ENCODE data around the gene SMIM32.

Gene SMIM32

GRCh38 chr5:136221340-136221739, 28.4 kb upstream of the SMIM32 start:
- POLR2A ChIA-PET, result no interaction called here
- TF ChIP-seq CTCF (IDR thresholded peaks at IDR 0.05; ENCODE audit: control extremely low read depth, extremely low read depth, low read depth, missing control alignments), result no peak
- no peak for DNase-seq (ENCODE audit: extremely low spot score)
- CTCF ChIA-PET, result no interaction called here

GRCh38 chr5:136216230-136216629, 23.3 kb upstream of the SMIM32 start:
- ChIA-PET POLR2A (no interaction called here), CTCF (no interaction called here)
- TF ChIP-seq CTCF (IDR thresholded peaks at IDR 0.05; ENCODE audit: control extremely low read depth, extremely low read depth, low read depth, missing control alignments), result no peak
- no peak for DNase-seq (ENCODE audit: extremely low spot score)

GRCh38 chr5:136215812-136216211, 22.9 kb upstream of the SMIM32 start:
- POLR2A ChIA-PET, result no interaction called here

GRCh38 chr5:136213919-136214493, 21.0 kb upstream of the SMIM32 start:
- DNase-seq (ENCODE audit: extremely low spot score), result no peak
- ChIA-PET POLR2A (no interaction called here), CTCF (interaction anchor here (1.0 to 4.8 kb wide), 8 partner anchors 8 to 323 kb away, joined by 3 to 50 read pairs (median 8); no protein-coding TSS in a partner anchor)
- no peak for TF ChIP-seq CTCF (IDR thresholded peaks at IDR 0.05; ENCODE audit: control extremely low read depth, extremely low read depth, low read depth, missing control alignments)

More at GRCh38 chr5:136215812-136216211, 22.9 kb upstream of the SMIM32 start:
- CTCF ChIA-PET, result no interaction called here
- TF ChIP-seq CTCF (IDR thresholded peaks at IDR 0.05; ENCODE audit: control extremely low read depth, extremely low read depth, low read depth, missing control alignments), result no peak
- no peak for DNase-seq (ENCODE audit: extremely low spot score)

- ChIA-PET POLR2A (no interaction called here), CTCF (interaction anchor here (0.6 to 4.8 kb wide), 36 partner anchors 8 to 650 kb away, joined by 3 to 50 read pairs (median 4); partner anchors contain the start of genes SMAD5 and SMIM32)
- DNase-seq (ENCODE audit: extremely low spot score), result peak; percentile 82
- peak; percentile 86 for TF ChIP-seq CTCF (IDR thresholded peaks at IDR 0.05; ENCODE audit: control extremely low read depth, extremely low read depth, low read depth, missing control alignments)
Observed at GRCh38 chr5:136212252-136212721, 19.3 kb upstream of the SMIM32 start.

GRCh38 chr5:136211282-136212040, 18.5 kb upstream of the SMIM32 start:
- CTCF ChIA-PET, result interaction anchor here (0.6 to 4.8 kb wide), 34 partner anchors 8 to 649 kb away, joined by 3 to 50 read pairs (median 4); partner anchors contain the start of genes SMAD5 and SMIM32
- DNase-seq (ENCODE audit: extremely low spot score), result no peak
- no peak for TF ChIP-seq CTCF (IDR thresholded peaks at IDR 0.05; ENCODE audit: control extremely low read depth, extremely low read depth, low read depth, missing control alignments)
- POLR2A ChIA-PET, result no interaction called here
